Endometrial microvascular endothelial cells (primary cell): ENCODE measurements around the gene GCN1. TPM values are rescaled to one million over a fixed set of nuclear protein-coding genes. Genes with fewer than 3 reads are reported as not detected.

Experiments used
- in situ Hi-C: cut with HindIII; loops from 2 replicates; pipeline ENCODE4 v1.10.0; 2017; ENCODE audit warnings: low sequenced_read_pairs, low pct_unique_long_range_greater_than_20kb; ENCODE audit errors: inconsistent ontology term
- total RNA-seq: library from RNA; depleted of rRNA; stranded (reverse); fragments of >200 nt; gene quantifications from one replicate; pipeline ENCODE4 v1.2.3, GENCODE V29; 2015; ENCODE audit errors: inconsistent ontology term

The GCN1 gene
- total RNA-seq, 1 donor from 2014 or later = 76.4 TPM

- in situ Hi-C loops = no loop called here
Measured at GRCh38 chr12:120131116-120131515, 63.4 kb downstream of the GCN1 start.

GRCh38 chr12:120130011-120130410 lies 64.5 kb downstream of the GCN1 start:
- in situ Hi-C loops = no loop called here

GRCh38 chr12:120126635-120127005 lies 67.9 kb downstream of the GCN1 start:
- in situ Hi-C loops = no loop called here

- in situ Hi-C loops = no loop called here
Measured at GRCh38 chr12:120125792-120126634, 68.5 kb downstream of the GCN1 start.

- in situ Hi-C loops = no loop called here
Measured at GRCh38 chr12:120125029-120125428, 69.5 kb downstream of the GCN1 start.

- in situ Hi-C loops = no loop called here
Measured at GRCh38 chr12:120121766-120122293, 72.7 kb downstream of the GCN1 start.

- in situ Hi-C loops = no loop called here
Measured at GRCh38 chr12:120121343-120121742, 73.2 kb downstream of the GCN1 start.

GRCh38 chr12:120119271-120119973 lies 75.1 kb downstream of the GCN1 start:
- in situ Hi-C loops = no loop called here

GRCh38 chr12:120118321-120119061 lies 76.0 kb downstream of the GCN1 start:
- in situ Hi-C loops = no loop called here

- in situ Hi-C loops = no loop called here
Measured at GRCh38 chr12:120117961-120118320, 76.6 kb downstream of the GCN1 start.

GRCh38 chr12:120116792-120117651 lies 77.5 kb downstream of the GCN1 start:
- in situ Hi-C loops = no loop called here

GRCh38 chr12:120116441-120116791 lies 78.1 kb downstream of the GCN1 start, which contains the start of gene RAB35:
RAB35 (minus strand) TSS chr12:120116753; CDS start chr12:120116650, 103 bp downstream.
- in situ Hi-C loops = no loop called here

- in situ Hi-C loops = no loop called here
Measured at GRCh38 chr12:120115692-120116440, 78.6 kb downstream of the GCN1 start.

GRCh38 chr12:120115066-120115465 lies 79.4 kb downstream of the GCN1 start:
- in situ Hi-C loops = no loop called here

GRCh38 chr12:120110550-120111501 lies 83.7 kb downstream of the GCN1 start:
- in situ Hi-C loops = no loop called here

- in situ Hi-C loops = no loop called here
Measured at GRCh38 chr12:120109570-120110267, 84.8 kb downstream of the GCN1 start.
